IPS DF 19.7 (cell line): ENCODE measurements around the gene SNCAIP.

Experiments used
- DNase-seq: peaks from one replicate; pipeline ENCODE4 v3.0.0-alpha.2; 2013; ENCODE audit warnings: low read depth, low spot score

SNCAIP gene

DNA sequence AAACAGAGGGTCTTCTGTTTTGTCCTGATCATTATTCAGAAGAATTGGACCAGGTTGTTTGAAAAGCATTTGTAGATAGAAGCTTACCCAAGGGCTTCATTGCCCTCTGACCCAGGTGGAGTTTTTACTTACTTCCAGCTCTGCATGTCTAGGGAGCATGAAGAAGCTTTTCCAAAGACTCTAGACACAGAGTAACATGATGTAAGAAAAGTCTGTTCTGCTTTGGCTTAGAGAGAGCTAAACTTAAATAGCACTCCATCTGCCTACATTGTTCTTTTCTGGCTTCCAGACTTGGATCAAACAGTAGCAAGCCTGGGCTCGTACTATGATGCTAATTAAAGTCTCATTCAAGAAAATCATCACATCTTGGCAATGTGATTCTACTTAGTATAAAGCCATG lies 112.1 kb downstream of the SNCAIP start:
- DNase-seq, result no peak

GRCh38 chr5:122426301-122426700 lies 114.3 kb downstream of the SNCAIP start:
- DNase-seq, result no peak

GRCh38 chr5:122427621-122428020 lies 115.6 kb downstream of the SNCAIP start:
- DNase-seq, result no peak

- DNase-seq, result peak; percentile 45
Observed at GRCh38 chr5:122429545-122430318, 117.7 kb downstream of the SNCAIP start.

DNA sequence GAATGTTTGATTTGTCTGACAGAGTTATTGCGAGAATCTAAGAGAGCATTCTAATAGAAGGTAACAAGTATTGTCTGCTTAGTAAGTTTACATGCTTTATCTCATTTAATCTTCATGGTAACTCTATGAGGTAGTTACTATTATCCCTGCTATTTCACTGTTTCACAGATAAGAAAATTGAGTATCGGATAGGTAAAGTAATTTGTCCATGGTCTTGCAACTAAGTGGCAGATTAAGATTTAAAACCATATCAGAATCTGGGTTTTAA lies 118.2 kb downstream of the SNCAIP start:
- DNase-seq, result no peak

- DNase-seq, result no peak
Observed at GRCh38 chr5:122431298-122431697, 119.3 kb downstream of the SNCAIP start.

GRCh38 chr5:122434205-122434970 lies 122.4 kb downstream of the SNCAIP start:
- no peak for DNase-seq

- DNase-seq, result no peak
Observed at GRCh38 chr5:122435234-122435633, 123.2 kb downstream of the SNCAIP start.

DNA sequence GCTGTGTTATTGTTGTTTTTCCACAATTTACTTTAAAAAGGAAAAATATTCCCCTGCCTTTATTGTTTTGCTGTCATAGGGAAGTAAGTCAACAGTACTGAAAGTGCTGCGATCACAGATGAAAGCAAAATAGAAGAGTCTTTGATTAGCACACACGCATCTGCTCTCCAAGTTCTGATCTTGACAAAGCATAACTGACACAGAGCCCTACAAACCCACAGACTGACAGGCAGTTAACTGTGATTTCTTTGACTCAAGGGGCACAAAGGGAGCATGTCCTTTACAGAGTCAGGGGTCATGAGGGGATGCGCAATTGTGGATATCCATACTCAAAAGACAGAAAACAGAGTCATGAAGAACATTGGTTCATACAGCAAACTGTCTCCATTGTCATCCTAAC lies 123.7 kb downstream of the SNCAIP start:
- DNase-seq, result no peak

DNA sequence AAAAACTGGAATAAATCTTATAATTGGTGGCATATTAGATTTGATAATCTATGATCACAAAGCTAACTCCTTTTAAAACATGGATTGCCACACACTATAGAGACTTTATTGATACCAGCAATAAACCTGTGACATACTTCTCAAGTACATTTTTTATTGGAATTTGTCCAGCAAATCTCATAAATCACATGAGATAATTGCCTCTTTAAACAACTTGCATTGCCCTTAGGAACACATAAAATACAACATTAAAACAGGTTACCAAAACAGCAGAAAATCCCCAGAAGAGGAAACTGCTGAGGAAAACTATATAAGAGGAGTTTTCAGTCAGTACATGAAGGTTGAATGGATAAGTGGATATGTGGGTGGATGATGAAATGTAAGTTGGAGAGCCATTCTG lies 124.6 kb downstream of the SNCAIP start:
- DNase-seq, result no peak

- no peak for DNase-seq
Observed at GRCh38 chr5:122439645-122440044, 127.6 kb downstream of the SNCAIP start.

- DNase-seq, result no peak
Observed at GRCh38 chr5:122442938-122443337, 130.9 kb downstream of the SNCAIP start.

DNA sequence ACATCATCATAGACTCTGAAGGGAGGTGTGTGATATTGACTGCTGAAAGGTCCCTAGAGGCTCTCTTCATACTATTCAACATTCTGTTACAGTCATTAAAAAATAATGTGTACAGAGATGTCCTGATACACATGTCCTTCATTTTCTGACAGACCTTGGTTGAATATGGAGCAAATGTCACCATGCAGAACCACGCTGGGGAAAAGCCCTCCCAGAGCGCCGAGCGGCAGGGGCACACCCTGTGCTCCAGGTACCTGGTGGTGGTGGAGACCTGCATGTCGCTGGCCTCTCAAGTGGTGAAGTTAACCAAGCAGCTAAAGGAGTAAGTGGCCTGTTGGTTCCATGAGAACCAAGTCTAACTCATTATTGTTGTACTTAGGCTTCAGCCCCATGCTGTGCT lies 132.4 kb downstream of the SNCAIP start:
- DNase-seq, result no peak

- DNase-seq, result no peak
Observed at GRCh38 chr5:122445070-122445469, 133.0 kb downstream of the SNCAIP start.

GRCh38 chr5:122447072-122447471 lies 135.0 kb downstream of the SNCAIP start:
- DNase-seq, result no peak

DNA sequence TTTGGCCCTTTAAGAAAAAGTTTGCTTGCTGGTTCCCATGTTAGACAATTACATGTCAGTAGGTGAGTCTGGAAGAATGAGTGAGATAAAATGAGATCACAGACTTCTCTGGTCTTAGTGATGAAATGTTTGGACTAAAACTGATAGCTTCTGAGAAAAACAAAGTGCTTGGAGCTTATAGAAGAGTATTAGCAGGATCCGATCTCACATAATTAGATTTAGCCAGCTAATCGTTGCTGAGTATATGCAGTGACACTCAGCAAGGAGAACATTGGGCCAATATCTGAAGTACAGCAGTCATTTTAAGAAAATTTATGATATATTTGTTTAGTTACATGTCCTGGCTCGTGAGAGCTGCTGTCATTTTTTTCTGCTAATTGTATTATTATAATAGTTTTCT lies 135.8 kb downstream of the SNCAIP start:
- DNase-seq, result no peak

GRCh38 chr5:122454541-122454940 lies 142.5 kb downstream of the SNCAIP start:
- DNase-seq, result no peak

DNA sequence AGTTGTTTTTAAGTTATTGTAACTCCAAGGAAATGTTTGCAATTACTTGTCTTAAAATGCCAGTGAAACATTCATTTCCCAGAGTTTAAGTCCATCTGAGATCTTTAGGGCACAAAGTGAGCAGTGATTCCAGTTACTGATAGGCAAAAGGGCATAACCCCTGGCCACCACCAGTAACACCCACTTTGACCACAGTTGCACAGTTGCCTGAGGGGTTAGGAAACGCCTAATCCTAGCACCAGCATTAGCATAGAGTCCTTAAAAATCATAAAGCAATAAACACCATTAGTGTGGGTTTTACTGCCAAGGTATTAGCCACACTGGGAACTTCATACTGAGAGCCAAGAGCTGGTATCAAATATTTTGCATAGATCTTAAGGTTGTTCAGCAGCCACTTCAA lies 143.9 kb downstream of the SNCAIP start:
- no peak for DNase-seq

- DNase-seq, result no peak
Observed at GRCh38 chr5:122457178-122457826, 145.3 kb downstream of the SNCAIP start.

- no peak for DNase-seq
Observed at GRCh38 chr5:122458278-122458872, 146.3 kb downstream of the SNCAIP start.

DNA sequence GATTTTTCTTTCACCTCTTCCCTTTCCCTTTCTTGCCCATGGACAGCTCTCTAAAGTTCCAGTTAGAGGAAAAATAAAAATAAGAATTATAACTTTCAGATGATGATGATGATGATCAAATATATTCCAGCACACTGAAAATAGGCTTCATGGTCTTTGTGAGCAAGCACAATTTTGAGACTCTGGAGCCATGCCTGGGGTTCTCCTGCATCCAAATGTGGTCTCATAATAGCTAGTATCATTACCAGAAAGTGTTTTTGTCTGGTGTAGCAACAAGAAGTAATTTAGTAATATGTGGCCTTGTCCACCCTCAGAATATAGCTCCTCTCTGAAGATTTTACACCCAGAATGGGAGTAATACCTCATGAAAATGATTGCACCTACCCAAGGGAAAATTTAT lies 150.4 kb downstream of the SNCAIP start:
- no peak for DNase-seq

DNA sequence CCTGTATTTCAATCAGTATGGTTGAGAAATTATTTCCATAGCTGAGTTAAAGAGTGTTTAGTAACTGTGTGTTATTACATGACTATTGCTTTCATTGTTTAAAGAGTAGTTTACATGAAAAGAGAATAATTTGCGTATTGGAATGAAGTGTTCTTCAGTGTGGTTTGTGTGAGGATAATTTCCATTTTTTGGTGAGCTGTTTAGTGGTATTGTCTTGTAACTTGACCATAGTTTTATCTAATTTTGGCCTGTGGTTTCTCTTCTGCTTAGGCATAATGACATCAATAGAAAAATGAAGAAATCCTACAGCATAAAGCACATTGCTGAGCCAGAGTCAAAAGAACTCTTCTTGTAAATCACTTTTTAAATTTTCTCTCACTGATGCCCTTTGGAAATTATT lies 151.2 kb downstream of the SNCAIP start:
- no peak for DNase-seq

- DNase-seq, result no peak
Observed at GRCh38 chr5:122464191-122464590, 152.2 kb downstream of the SNCAIP start.
